ENCODE measurements around the gene ELFN2. TPM values are rescaled to one million over a fixed set of nuclear protein-coding genes. Genes with fewer than 3 reads are reported as not detected.

The ELFN2 gene
- total and polyA plus RNA-seq, 2 donors (not counting 3 experiments of a cell fraction or from before 2014, with no cell fraction given) = 0.41 to 1.3 TPM

- BruUV-seq (replicated peaks) = no TSS peak
- no peak overlapping the region for H3K4me2 ChIP-seq (ENCODE audit: insufficient read depth, low read length)
- H4K20me1 ChIP-seq (replicated peaks; ENCODE audit: control insufficient read depth, extremely low read depth, insufficient read depth, low read length) = no peaks in the 10 kb centered on the region
- no peak for DNase-seq (ENCODE audit: low read depth, low spot score)
- H3K4me3 ChIP-seq (replicated peaks in 1 of 3; ENCODE audit: insufficient read depth in 1 of 3, low read depth in 1 of 3, low read length in 3 of 3) = no peak overlapping the region
- no peaks in the 10 kb centered on the region for H3K79me2 ChIP-seq (ENCODE audit: control insufficient read depth, insufficient read depth, low read length)
- ChIA-PET CTCF (interaction anchor here (0.6 to 1.7 kb wide), 3 partner anchors 12 to 20 kb away, joined by 3 to 6 read pairs (median 3); no protein-coding TSS in a partner anchor), POLR2A (no interaction called here)
- peaks cover 2% of the 10 kb centered on the region for H3K4me1 ChIP-seq (ENCODE audit: control insufficient read depth, extremely low read depth, insufficient read depth, low read length)
- no peak overlapping the region for H3K9ac ChIP-seq (replicated peaks; ENCODE audit: extremely low read depth, insufficient read depth, low read length)
- no peaks in the 10 kb centered on the region for H3K9me1 ChIP-seq (replicated peaks; ENCODE audit: control insufficient read depth, extremely low read depth, insufficient read depth, low read length)
- no peaks in the 10 kb centered on the region for H3K36me3 ChIP-seq (ENCODE audit: control insufficient read depth in 2 of 2, extremely low read depth in 1 of 2, insufficient read depth in 2 of 2, low read length in 2 of 2)
- H3K27me3 ChIP-seq (ENCODE audit: control insufficient read depth in 2 of 2, insufficient read depth in 2 of 2, low read length in 2 of 2) = no peaks in the 10 kb centered on the region
- no peak overlapping the region for H2AFZ ChIP-seq (ENCODE audit: low read depth, low read length)
- no peaks in the 10 kb centered on the region for H3K9me3 ChIP-seq (replicated peaks; ENCODE audit: control insufficient read depth, insufficient read depth, low read length)
- no peak for TF ChIP-seq FOS (IDR thresholded peaks at IDR 0.05; ENCODE audit: borderline replicate concordance, insufficient read depth, low read length)
- no peak for TF ChIP-seq CTCF (IDR thresholded peaks at IDR 0.05; ENCODE audit: extremely low read depth in 1 of 2, insufficient read depth in 1 of 2, low read depth in 1 of 2, low read length in 2 of 2)
- TF ChIP-seq POLR2A (IDR thresholded peaks at IDR 0.05; ENCODE audit: low read depth, low read length) = no peak
- TF ChIP-seq EZH2 (IDR thresholded peaks at IDR 0.05; ENCODE audit: borderline replicate concordance, low read depth, low read length, severe bottlenecking) = no peak
- no peak for TF ChIP-seq POLR2AphosphoS5 (IDR thresholded peaks at IDR 0.05; ENCODE audit: insufficient read depth, low read depth, low read length)
- no peak for TF ChIP-seq GATA2 (IDR thresholded peaks at IDR 0.05; ENCODE audit: insufficient read depth, insufficient read length, low read depth, low read length)
- TF ChIP-seq MAX (IDR thresholded peaks at IDR 0.05; ENCODE audit: insufficient read depth, insufficient read length) = no peak
- TF ChIP-seq MYC (IDR thresholded peaks at IDR 0.05; ENCODE audit: low read depth, low read length) = no peak
- dilution Hi-C loops (cut with MboI; ENCODE audit: extremely low pct_ligation_motif_present, low sequenced_read_pairs) (no loop called here), intact Hi-C loops (cut with micrococcal nuclease) (no loop called here)
- H3K27ac ChIP-seq (ENCODE audit: insufficient read depth, low read depth, low read length) = no peak overlapping the region
- FAIRE-seq = no peak
These were observed 18.2 kb downstream of the ELFN2 start for GRCh38 chr22:37409031-37409430.

Data from endothelial cell of umbilical vein (primary cell).